Neuron (in vitro differentiated cells): ENCODE results near the gene DDX49.

Source experiments
- H2AFZ ChIP-seq: one replicate; pipeline ENCODE4 v1.6.1; 2013; ENCODE audit warnings: low read depth, mild to moderate bottlenecking, inconsistent platforms, low read length, moderate library complexity
- H3K27me3 ChIP-seq: one replicate; pipeline ENCODE4 v1.6.1; 2013; ENCODE audit warnings: low read length; ENCODE audit not compliant: insufficient read depth
- H3K36me3 ChIP-seq: one replicate; pipeline ENCODE4 v1.6.1; 2013; ENCODE audit warnings: low read length; ENCODE audit not compliant: insufficient read depth
- H3K4me1 ChIP-seq: one replicate; pipeline ENCODE4 v1.6.1; 2013; ENCODE audit warnings: low read length; ENCODE audit not compliant: insufficient read depth
- H3K4me3 ChIP-seq: 2 replicates; pipeline ENCODE4 v1.5.1; 2013; ENCODE audit warnings: mild to moderate bottlenecking, low read length, moderate library complexity
- H3K9me3 ChIP-seq: one replicate; pipeline ENCODE4 v1.6.1; 2013; ENCODE audit warnings: low read length

Gene DDX49

DNA sequence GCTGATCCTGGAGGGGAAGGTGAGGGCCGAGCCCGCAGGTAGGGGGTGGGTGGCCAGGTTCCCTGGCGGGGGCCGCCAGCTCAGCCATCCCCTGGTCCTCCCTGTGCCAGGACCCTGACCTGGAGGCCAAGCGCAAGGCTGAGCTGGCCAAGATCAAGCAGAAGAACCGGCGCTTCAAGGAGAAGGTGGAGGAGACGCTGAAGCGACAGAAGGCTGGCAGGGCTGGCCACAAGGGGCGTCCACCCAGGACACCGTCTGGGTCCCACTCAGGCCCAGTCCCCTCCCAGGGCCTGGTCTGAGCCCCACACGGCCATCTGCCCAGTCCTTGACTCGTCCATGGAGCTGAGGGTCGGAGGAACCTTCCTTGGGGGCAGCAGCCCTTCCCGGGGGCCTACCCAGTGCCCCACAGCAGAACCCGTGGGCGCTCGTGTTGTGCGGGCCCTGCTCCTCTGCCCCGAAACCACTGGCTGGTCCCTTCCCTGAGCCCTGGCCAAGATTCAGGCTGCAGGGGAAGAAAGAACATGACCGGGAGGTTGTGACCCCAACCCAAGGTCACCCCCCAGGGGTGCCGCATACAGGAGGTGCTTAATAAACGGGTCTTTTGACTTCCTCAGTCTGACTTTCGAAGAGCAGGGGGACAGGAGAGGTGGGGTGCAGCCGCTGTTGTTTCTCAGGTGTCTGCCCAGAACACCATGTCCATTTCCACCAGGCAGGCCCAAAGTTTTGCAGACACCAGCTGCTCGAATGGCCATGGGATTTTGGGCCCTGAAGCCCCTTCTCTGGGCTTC lies 8.7 kb downstream of the DDX49 start:
- Histone ChIP-seq H2AFZ (no peak overlapping the region), H3K4me1 (no peaks in the 10 kb centered on the region), H3K9me3 (no peaks in the 10 kb centered on the region), H3K36me3 (peaks cover 56% of the 10 kb centered on the region), H3K4me3 (no peak overlapping the region), H3K27me3 (no peaks in the 10 kb centered on the region)

DNA sequence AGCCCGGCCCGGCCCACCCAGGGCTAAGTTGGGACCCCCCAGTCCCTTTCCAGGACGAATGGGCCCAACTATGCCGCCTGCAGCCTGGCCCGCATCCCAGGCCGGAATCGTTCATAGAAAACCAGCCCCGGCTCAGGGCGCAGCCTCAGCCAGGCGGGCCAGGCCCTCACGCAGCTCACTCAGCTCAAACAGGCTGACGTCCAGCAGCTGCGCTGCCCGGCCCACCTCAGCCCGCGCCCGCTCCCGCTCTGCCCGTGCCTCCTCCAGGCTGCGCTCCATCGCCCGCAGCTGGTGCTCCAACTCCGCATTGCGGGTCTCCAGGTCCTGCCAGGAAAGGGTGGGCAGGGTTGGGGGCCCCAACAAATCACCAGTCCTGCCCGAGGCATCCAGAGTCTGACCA lies 9.8 kb downstream of the DDX49 start:
- H3K36me3 ChIP-seq: peaks cover 64% of the 10 kb centered on the region
- H3K27me3 ChIP-seq: no peaks in the 10 kb centered on the region
- no peak overlapping the region for H2AFZ ChIP-seq
- H3K9me3 ChIP-seq: no peaks in the 10 kb centered on the region
- H3K4me1 ChIP-seq: no peaks in the 10 kb centered on the region
- H3K4me3 ChIP-seq: no peak overlapping the region

DNA sequence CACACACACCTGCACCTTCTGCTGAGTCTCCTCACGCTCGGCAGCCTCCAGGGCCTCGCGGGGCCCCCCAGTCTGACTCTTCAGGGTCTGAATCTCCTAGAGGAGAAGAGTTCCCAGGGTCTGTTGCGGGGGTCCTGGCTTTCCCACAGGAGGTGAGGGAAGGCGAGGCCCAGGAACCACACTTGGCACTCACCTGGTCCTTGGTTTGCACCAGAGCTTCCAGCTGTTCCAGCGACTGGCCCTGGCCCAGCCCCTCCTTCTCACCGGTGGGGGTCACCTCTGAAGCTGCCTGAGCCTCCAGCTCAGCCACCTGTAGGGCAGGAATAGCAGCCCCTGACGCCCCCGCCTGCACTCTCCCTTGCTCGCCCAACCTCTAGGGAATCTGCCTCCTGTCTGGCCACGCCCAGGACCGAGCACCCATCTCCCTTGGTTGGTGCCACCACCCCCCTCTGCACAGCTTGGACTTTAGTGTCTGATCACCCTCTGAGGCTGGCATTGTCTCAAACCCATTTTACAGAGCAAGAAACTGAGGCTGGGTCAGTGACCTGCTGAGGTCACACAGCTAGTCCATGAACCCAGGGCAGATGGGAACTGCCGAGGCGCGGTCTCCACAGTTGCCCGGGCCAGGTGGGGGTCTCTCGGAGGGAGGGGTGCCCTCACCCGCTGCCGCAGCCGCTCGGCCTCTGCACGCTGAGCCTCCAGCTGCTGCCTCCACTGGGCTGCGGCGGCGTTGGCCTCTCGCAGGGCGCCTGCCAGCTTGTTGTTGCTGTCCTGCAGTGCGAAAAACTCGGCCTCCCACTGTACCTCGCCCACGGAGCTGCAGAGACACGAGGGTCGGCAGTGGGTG lies 12.0 kb downstream of the DDX49 start:
- H3K9me3 ChIP-seq: no peaks in the 10 kb centered on the region
- no peaks in the 10 kb centered on the region for H3K27me3 ChIP-seq
- H3K36me3 ChIP-seq: peaks cover 60% of the 10 kb centered on the region
- no peak overlapping the region for H2AFZ ChIP-seq
- no peaks in the 10 kb centered on the region for H3K4me1 ChIP-seq
- no peak overlapping the region for H3K4me3 ChIP-seq

DNA sequence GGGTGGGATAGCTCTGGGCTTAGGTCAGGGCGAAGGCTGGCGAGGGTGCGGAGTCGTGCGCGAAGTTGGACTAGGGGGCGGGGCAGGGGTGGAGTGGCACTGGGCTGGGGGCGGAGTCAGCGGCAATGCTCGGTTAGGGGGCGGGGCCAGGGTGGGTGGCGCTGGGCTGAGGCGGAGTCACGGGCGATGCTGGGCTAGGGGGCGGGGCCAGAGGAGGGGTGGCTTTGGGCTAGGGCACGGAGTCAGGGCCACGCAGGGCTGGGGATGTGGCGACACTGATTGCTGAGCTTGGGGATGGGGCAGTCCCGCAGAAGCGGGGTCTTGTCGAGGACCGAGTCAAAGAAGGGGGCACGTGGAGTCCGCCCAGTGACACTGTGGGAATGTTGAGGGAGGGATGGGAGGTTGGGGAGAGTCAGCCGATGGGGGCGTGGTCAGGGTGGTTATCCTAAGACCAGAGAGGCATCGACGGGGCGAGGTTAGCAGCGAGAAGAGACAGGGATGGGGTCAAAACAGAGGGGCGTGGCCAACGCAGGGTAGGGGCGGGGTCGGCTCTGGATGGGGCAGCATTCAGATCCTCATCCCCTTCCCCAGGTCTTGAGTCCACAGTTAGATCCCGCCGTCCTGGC lies 12.8 kb downstream of the DDX49 start:
- no peak overlapping the region for H3K4me3 ChIP-seq
- H3K27me3 ChIP-seq: no peaks in the 10 kb centered on the region
- peaks cover 58% of the 10 kb centered on the region for H3K36me3 ChIP-seq
- no peak overlapping the region for H2AFZ ChIP-seq
- H3K9me3 ChIP-seq: no peaks in the 10 kb centered on the region
- no peaks in the 10 kb centered on the region for H3K4me1 ChIP-seq

DNA sequence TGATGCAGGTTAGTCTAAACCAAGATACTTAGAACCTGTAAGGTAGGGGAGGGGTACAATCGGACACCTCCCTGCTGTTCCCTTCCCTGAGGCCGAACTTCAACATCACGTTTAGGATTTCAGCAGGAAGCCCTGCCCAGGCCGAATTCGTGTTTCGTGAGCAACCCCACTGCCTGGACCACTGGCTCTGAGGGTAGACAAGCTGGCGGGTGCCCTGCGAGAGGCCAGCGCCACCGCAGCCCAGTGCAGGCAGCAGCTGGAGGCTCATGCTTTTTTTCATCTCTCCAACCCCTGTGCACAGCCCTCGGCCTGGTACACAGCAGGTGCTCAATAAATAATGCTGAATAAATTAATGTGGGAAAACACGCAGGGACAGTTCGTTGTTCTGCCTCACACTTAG lies 13.8 kb downstream of the DDX49 start:
- no peak overlapping the region for H3K4me3 ChIP-seq
- H3K27me3 ChIP-seq: no peaks in the 10 kb centered on the region
- H2AFZ ChIP-seq: no peak overlapping the region
- no peaks in the 10 kb centered on the region for H3K9me3 ChIP-seq
- peaks cover 56% of the 10 kb centered on the region for H3K36me3 ChIP-seq
- H3K4me1 ChIP-seq: no peaks in the 10 kb centered on the region

DNA sequence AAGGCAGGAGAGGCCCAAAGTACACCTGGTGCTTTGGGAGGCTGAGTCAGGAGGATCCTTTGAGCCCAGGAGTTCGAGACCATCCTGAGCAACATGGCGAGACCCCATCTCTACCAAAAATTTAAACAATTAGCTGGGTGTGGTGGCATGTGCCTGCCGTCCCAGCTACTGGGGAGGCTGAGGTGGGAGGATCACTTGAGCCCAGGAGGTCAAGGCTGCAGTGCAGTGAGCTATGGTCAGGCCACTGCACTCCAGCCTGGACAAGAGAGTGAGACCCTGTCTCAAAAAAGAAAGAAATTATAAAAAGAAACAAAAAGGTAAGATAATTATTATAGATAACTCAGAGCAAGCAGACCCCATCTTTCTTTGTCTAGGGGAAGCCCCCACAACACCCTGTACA lies 19.6 kb downstream of the DDX49 start:
- no peaks in the 10 kb centered on the region for H3K9me3 ChIP-seq
- H3K4me3 ChIP-seq: peak overlapping the region; percentile 99
- H2AFZ ChIP-seq: no peak overlapping the region
- peaks cover 26% of the 10 kb centered on the region for H3K36me3 ChIP-seq
- peaks cover 9% of the 10 kb centered on the region for H3K4me1 ChIP-seq
- no peaks in the 10 kb centered on the region for H3K27me3 ChIP-seq

DNA sequence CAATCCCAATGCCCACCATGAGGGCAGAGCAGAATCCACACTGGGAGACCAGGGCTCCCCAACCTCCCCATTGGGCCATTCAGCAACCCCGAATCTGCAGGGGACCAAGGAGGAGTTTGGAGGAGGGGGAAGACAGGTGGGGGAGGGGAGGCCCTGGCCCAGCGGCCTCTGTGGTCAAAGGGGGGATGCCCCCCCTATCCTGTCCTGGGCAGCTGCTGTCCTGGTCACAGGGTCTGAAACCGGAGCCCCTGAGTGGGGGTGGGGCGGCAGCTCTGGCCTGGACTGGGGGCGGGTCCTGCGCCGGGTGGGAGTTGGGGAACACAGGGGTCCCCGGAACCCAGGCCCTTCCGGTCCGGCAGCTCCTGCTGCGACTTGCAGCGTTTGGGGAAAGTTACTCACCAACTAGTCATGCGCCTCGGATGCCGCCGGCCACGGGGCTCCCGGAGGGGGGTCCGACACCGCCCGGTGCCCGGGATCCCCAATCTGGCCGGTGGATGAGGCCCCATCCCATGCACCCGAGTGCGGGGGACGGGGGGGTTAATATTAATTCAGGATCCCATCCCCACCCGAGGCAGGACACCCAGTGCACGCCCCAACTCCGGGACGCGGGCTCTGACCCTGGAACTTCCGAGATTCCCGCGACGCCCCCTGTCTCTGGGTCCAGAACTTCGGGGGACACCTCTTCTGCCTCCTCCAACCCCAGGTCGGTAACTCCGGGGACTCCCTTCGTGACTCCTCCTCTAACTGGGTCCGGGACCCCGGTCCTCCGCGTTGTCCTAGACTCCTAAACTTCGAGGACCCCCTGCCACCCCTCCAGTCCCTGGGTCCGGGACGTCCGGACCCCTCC lies 20.6 kb downstream of the DDX49 start:
- Histone ChIP-seq H3K36me3 (peaks cover 20% of the 10 kb centered on the region), H3K27me3 (no peaks in the 10 kb centered on the region), H3K4me1 (peaks cover 9% of the 10 kb centered on the region), H3K4me3 (peak overlapping the region; percentile 99), H2AFZ (peak overlapping the region; percentile 61), H3K9me3 (no peaks in the 10 kb centered on the region)

DNA sequence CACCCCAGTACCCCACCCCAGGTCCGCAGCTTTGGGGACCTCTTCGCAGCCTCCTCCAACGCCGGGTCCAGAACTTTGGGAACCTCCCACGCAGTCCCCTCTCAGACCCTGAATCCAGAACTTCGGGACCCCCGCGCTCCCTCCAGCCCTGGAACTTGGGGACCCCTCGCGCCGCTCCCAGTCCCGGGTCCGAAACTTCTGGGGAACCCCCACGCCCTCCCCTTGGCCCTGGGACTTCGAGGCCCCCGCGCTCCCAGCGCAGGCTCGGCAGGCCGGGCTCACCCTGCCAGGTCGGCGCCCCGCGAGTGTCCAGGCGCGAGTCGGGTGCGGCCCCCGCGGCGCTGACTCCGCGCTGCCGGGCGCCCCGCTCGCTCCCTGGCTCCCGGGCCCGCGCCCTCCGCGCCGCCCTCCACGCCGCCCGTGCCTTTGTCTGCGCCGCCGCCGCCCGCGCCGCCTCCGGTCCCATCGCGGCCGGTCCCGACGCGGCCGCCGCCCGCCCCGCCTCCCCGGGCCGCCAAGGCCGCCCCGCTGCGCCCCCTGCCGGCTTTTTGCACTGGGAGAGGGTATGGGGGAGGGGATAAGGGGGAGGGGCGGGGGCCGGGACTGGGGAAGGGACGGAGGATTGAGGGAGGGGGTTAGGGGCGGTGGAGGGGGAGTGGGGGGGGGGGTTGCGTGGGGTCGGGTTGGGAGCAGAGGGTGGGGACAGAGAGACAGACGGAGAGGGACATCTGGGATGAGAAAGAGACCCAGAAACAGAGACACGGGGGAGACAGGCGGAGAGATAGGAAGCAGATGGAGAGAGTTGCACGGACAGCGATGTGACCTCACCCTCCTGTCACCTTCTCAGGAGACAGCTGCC lies 21.5 kb downstream of the DDX49 start, which contains the start of gene HOMER3:
Gene HOMER3 (minus strand): TSS at position 449 of the 859 bp plus-strand sequence. CDS start 2,235 bp downstream, outside the sequence.
- H2AFZ ChIP-seq: peak within 1 kb of the TSS; percentile 61
- peaks cover 9% of the 10 kb centered on the region for H3K4me1 ChIP-seq
- peak within 1 kb of the TSS; percentile 99 for H3K4me3 ChIP-seq
- peaks cover 14% of the 10 kb centered on the region for H3K36me3 ChIP-seq
- H3K27me3 ChIP-seq: no peaks in the 10 kb centered on the region
- no peaks in the 10 kb centered on the region for H3K9me3 ChIP-seq

DNA sequence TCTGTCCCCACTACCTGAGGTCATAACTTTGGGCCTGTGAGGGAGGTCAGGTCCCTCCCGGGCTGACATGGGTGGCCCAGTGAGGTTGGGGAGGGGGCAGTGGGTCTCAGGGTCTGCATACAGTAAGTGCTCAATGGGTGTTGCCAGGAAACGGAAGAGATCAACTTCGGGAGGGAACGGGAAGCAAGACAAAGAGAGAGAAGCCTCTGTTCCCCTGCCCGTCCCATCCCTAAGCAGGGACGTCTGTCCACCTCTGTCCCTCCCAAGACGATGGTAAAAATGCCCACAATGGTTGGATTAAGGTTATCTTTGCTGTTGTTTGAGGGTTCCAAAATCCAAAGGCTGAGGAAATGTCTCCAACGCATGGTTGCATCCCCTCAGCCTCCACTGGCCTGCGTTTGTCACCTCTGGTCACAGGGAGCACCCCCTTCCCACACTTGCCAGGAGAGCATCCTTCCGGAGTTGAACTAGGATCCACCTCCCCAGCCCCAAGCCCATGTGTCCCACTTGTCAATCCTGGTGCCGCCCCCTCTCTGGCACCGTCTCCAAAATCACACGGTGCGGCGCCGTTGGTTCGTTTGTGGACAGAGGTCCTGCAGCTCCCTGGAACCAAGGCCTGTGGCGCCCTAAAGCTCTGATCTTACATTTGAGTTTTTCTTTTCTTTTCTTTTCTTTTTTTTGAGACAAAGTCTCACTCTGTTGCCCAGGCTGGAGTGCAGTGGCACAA lies 22.3 kb downstream of the DDX49 start:
- H3K9me3 ChIP-seq: no peaks in the 10 kb centered on the region
- peak overlapping the region; percentile 38 for H3K4me3 ChIP-seq
- H3K36me3 ChIP-seq: peaks cover 14% of the 10 kb centered on the region
- no peak overlapping the region for H2AFZ ChIP-seq
- peaks cover 9% of the 10 kb centered on the region for H3K4me1 ChIP-seq
- no peaks in the 10 kb centered on the region for H3K27me3 ChIP-seq

DNA sequence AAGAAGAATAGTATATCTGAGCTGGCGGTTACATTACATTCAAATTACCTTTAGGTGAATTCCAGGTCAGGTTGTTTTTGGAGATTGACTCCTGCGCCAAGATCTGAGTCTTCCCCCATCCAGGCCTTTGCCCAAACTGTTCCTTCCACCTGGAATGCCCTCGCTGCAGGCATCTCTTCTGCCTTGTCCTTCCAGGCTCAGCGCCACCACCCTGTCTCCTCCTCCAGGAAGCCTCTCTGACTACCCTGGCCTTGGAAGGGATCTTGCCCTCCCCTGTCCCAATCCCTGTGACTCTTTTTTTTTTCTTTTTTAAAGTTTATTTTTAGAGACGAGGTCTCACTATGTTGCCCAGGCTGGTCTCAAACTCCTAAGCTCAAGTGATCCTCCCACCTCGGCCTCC lies 23.2 kb downstream of the DDX49 start:
- peaks cover 9% of the 10 kb centered on the region for H3K4me1 ChIP-seq
- H3K27me3 ChIP-seq: no peaks in the 10 kb centered on the region
- no peak overlapping the region for H2AFZ ChIP-seq
- no peaks in the 10 kb centered on the region for H3K9me3 ChIP-seq
- H3K36me3 ChIP-seq: peaks cover 11% of the 10 kb centered on the region
- no peak overlapping the region for H3K4me3 ChIP-seq

DNA sequence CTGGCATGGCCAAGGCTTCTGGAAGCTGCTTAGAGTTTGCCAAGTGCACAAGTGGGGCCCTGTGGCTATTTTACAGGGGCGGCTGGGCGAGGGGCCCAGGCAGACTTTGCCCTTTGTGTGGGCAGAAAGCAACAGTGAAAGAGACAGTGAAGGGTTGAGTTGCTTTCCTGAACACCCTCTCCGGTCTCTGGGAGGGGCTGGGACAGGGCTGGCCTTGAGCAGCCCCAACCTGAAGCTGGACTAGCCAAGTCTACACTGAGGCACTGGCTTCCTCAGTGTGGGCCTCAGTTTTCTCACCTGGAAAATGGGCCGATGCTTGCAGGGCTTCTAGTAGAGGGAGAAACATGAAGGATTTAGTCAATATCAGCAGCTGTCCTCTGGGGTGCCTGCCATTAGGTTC lies 23.9 kb downstream of the DDX49 start:
- Histone ChIP-seq H3K4me1 (peaks cover 9% of the 10 kb centered on the region), H3K9me3 (no peaks in the 10 kb centered on the region), H2AFZ (no peak overlapping the region), H3K27me3 (no peaks in the 10 kb centered on the region), H3K36me3 (peaks cover 5% of the 10 kb centered on the region), H3K4me3 (no peak overlapping the region)
